ENCODE results near the gene YARS1.
A peak's percentile ranks its signal among the peaks of the same experiment; 100 is the strongest.

The YARS1 gene

GRCh38 chr1:32767641-32768040 is 49.5 kb downstream of the YARS1 start:
- no peak overlapping the region for H3K27ac ChIP-seq (ENCODE audit: low read depth, low read length)
- no peak overlapping the region for H3K56ac ChIP-seq (ENCODE audit: low read length)
- no peak overlapping the region for H3K18ac ChIP-seq (ENCODE audit: low read length)
- peaks cover 18% of the 10 kb centered on the region for H3K4me1 ChIP-seq (ENCODE audit: control insufficient read depth, low read depth, low read length)
- no peak overlapping the region for H3K4me2 ChIP-seq (ENCODE audit: low read length)
- WGBS (ENCODE audit: extremely low coverage, insufficient coverage, low lambda C conversion rate) = no CpG with 5 or more reads among the region's 5 CpGs
- peaks cover 2% of the 10 kb centered on the region for H3K36me3 ChIP-seq (ENCODE audit: control insufficient read depth, insufficient read depth, low read length)
- peaks cover 19% of the 10 kb centered on the region for H3K79me2 ChIP-seq (ENCODE audit: control insufficient read depth, insufficient read depth, low read length)
- H3K23ac ChIP-seq (ENCODE audit: low read length) = no peak overlapping the region
- H3K4me3 ChIP-seq (ENCODE audit: low read length) = no peak overlapping the region
- H4K5ac ChIP-seq (ENCODE audit: low read length) = no peak overlapping the region
- peaks cover 10% of the 10 kb centered on the region for H3K79me1 ChIP-seq (ENCODE audit: low read length)
- H2BK15ac ChIP-seq (replicated peaks; ENCODE audit: low read depth) = no peak overlapping the region
- no peak for DNase-seq
- H2AK5ac ChIP-seq (ENCODE audit: low read length) = no peak overlapping the region
- no peak overlapping the region for H2BK120ac ChIP-seq (ENCODE audit: low read depth, low read length)
- H3K9ac ChIP-seq (ENCODE audit: low read length) = no peak overlapping the region
- no peaks in the 10 kb centered on the region for H3K27me3 ChIP-seq (ENCODE audit: insufficient read depth, low read length, poor library complexity)
- H3K4ac ChIP-seq (ENCODE audit: low read depth, low read length) = no peak overlapping the region
- no peak overlapping the region for H4K8ac ChIP-seq (ENCODE audit: low read depth, low read length)
- no peak overlapping the region for H2BK5ac ChIP-seq (ENCODE audit: low read length)

GRCh38 chr1:32767156-32767555 is 50.0 kb downstream of the YARS1 start:
- no peak overlapping the region for H3K4ac ChIP-seq (ENCODE audit: low read depth, low read length)
- no peak overlapping the region for H3K27ac ChIP-seq (ENCODE audit: low read depth, low read length)
- no peaks in the 10 kb centered on the region for H3K27me3 ChIP-seq (ENCODE audit: insufficient read depth, low read length, poor library complexity)
- H3K23ac ChIP-seq (ENCODE audit: low read length) = no peak overlapping the region
- peak overlapping the region; percentile 19 for H3K56ac ChIP-seq (ENCODE audit: low read length)
- peaks cover 20% of the 10 kb centered on the region for H3K79me2 ChIP-seq (ENCODE audit: control insufficient read depth, insufficient read depth, low read length)
- H3K36me3 ChIP-seq (ENCODE audit: control insufficient read depth, insufficient read depth, low read length) = peaks cover 2% of the 10 kb centered on the region
- no peak for DNase-seq
- H3K18ac ChIP-seq (ENCODE audit: low read length) = no peak overlapping the region
- H3K4me2 ChIP-seq (ENCODE audit: low read length) = no peak overlapping the region
- H3K9ac ChIP-seq (ENCODE audit: low read length) = peak overlapping the region; percentile 20
- no peak overlapping the region for H2BK5ac ChIP-seq (ENCODE audit: low read length)
- H2BK15ac ChIP-seq (replicated peaks; ENCODE audit: low read depth) = no peak overlapping the region
- H3K79me1 ChIP-seq (ENCODE audit: low read length) = peaks cover 10% of the 10 kb centered on the region
- no peak overlapping the region for H3K4me3 ChIP-seq (ENCODE audit: low read length)
- H4K5ac ChIP-seq (ENCODE audit: low read length) = no peak overlapping the region
- H3K4me1 ChIP-seq (ENCODE audit: control insufficient read depth, low read depth, low read length) = peaks cover 18% of the 10 kb centered on the region
- no peak overlapping the region for H2AK5ac ChIP-seq (ENCODE audit: low read length)
- no CpG with 5 or more reads among the region's 8 CpGs for WGBS (ENCODE audit: extremely low coverage, insufficient coverage, low lambda C conversion rate)
- no peak overlapping the region for H4K8ac ChIP-seq (ENCODE audit: low read depth, low read length)
- H2BK120ac ChIP-seq (ENCODE audit: low read depth, low read length) = no peak overlapping the region

GRCh38 chr1:32766328-32766972 is 50.7 kb downstream of the YARS1 start:
- peak overlapping the region; percentile 55 for H3K4me2 ChIP-seq (ENCODE audit: low read length)
- no peak for DNase-seq
- peaks cover 18% of the 10 kb centered on the region for H3K4me1 ChIP-seq (ENCODE audit: control insufficient read depth, low read depth, low read length)
- peak overlapping the region; percentile 10 for H3K27ac ChIP-seq (ENCODE audit: low read depth, low read length)
- peaks cover 27% of the 10 kb centered on the region for H3K79me2 ChIP-seq (ENCODE audit: control insufficient read depth, insufficient read depth, low read length)
- H3K79me1 ChIP-seq (ENCODE audit: low read length) = peaks cover 10% of the 10 kb centered on the region
- no peaks in the 10 kb centered on the region for H3K27me3 ChIP-seq (ENCODE audit: insufficient read depth, low read length, poor library complexity)
- peak overlapping the region; percentile 81 for H3K56ac ChIP-seq (ENCODE audit: low read length)
- H2BK15ac ChIP-seq (replicated peaks; ENCODE audit: low read depth) = no peak overlapping the region
- H2BK120ac ChIP-seq (ENCODE audit: low read depth, low read length) = no peak overlapping the region
- no peak overlapping the region for H2AK5ac ChIP-seq (ENCODE audit: low read length)
- no peak overlapping the region for H3K4me3 ChIP-seq (ENCODE audit: low read length)
- H3K4ac ChIP-seq (ENCODE audit: low read depth, low read length) = peak overlapping the region; percentile 92
- peak overlapping the region; percentile 31 for H3K18ac ChIP-seq (ENCODE audit: low read length)
- H3K23ac ChIP-seq (ENCODE audit: low read length) = no peak overlapping the region
- H4K5ac ChIP-seq (ENCODE audit: low read length) = no peak overlapping the region
- H2BK5ac ChIP-seq (ENCODE audit: low read length) = no peak overlapping the region
- no peak overlapping the region for H4K8ac ChIP-seq (ENCODE audit: low read depth, low read length)
- peak overlapping the region; percentile 64 for H3K9ac ChIP-seq (ENCODE audit: low read length)
- peaks cover 2% of the 10 kb centered on the region for H3K36me3 ChIP-seq (ENCODE audit: control insufficient read depth, insufficient read depth, low read length)
- no CpG with 5 or more reads among the region's 7 CpGs for WGBS (ENCODE audit: extremely low coverage, insufficient coverage, low lambda C conversion rate)

GRCh38 chr1:32765570-32766327 is 51.4 kb downstream of the YARS1 start:
- peaks cover 13% of the 10 kb centered on the region for H3K79me1 ChIP-seq (ENCODE audit: low read length)
- H3K9ac ChIP-seq (ENCODE audit: low read length) = peak overlapping the region; percentile 64
- H3K4me1 ChIP-seq (ENCODE audit: control insufficient read depth, low read depth, low read length) = peaks cover 24% of the 10 kb centered on the region
- no peak overlapping the region for H3K4me3 ChIP-seq (ENCODE audit: low read length)
- H3K36me3 ChIP-seq (ENCODE audit: control insufficient read depth, insufficient read depth, low read length) = peaks cover 2% of the 10 kb centered on the region
- peak overlapping the region; percentile 67 for H2AK5ac ChIP-seq (ENCODE audit: low read length)
- H2BK15ac ChIP-seq (replicated peaks; ENCODE audit: low read depth) = no peak overlapping the region
- peaks cover 33% of the 10 kb centered on the region for H3K79me2 ChIP-seq (ENCODE audit: control insufficient read depth, insufficient read depth, low read length)
- no peak overlapping the region for H4K5ac ChIP-seq (ENCODE audit: low read length)
- no peak overlapping the region for H2BK5ac ChIP-seq (ENCODE audit: low read length)
- H2BK120ac ChIP-seq (ENCODE audit: low read depth, low read length) = no peak overlapping the region
- H4K8ac ChIP-seq (ENCODE audit: low read depth, low read length) = no peak overlapping the region
- WGBS (ENCODE audit: extremely low coverage, insufficient coverage, low lambda C conversion rate) = no CpG with 5 or more reads among the region's 27 CpGs
- H3K27me3 ChIP-seq (ENCODE audit: insufficient read depth, low read length, poor library complexity) = no peaks in the 10 kb centered on the region
- peak overlapping the region; percentile 81 for H3K56ac ChIP-seq (ENCODE audit: low read length)
- H3K4me2 ChIP-seq (ENCODE audit: low read length) = peak overlapping the region; percentile 55
- peak; percentile 62 for DNase-seq
- peak overlapping the region; percentile 31 for H3K18ac ChIP-seq (ENCODE audit: low read length)
- peak overlapping the region; percentile 92 for H3K4ac ChIP-seq (ENCODE audit: low read depth, low read length)
- peak overlapping the region; percentile 10 for H3K27ac ChIP-seq (ENCODE audit: low read depth, low read length)
- no peak overlapping the region for H3K23ac ChIP-seq (ENCODE audit: low read length)

- whole genome bisulfite sequencing (ENCODE audit: extremely low coverage, insufficient coverage, low lambda C conversion rate) = no CpG with 5 or more reads among the region's 7 CpGs
- Histone ChIP-seq H2BK120ac (ENCODE audit: low read depth, low read length) (no peak overlapping the region), H3K79me2 (ENCODE audit: control insufficient read depth, insufficient read depth, low read length) (peaks cover 35% of the 10 kb centered on the region), H3K4me1 (ENCODE audit: control insufficient read depth, low read depth, low read length) (peaks cover 25% of the 10 kb centered on the region), H2AK5ac (ENCODE audit: low read length) (no peak overlapping the region), H3K18ac (ENCODE audit: low read length) (peak overlapping the region; percentile 31), H3K4me3 (ENCODE audit: low read length) (no peak overlapping the region), H3K4ac (ENCODE audit: low read depth, low read length) (no peak overlapping the region), H4K8ac (ENCODE audit: low read depth, low read length) (no peak overlapping the region), H2BK5ac (ENCODE audit: low read length) (no peak overlapping the region), H3K4me2 (ENCODE audit: low read length) (peak overlapping the region; percentile 55), H3K27me3 (ENCODE audit: insufficient read depth, low read length, poor library complexity) (no peaks in the 10 kb centered on the region), H3K36me3 (ENCODE audit: control insufficient read depth, insufficient read depth, low read length) (peaks cover 2% of the 10 kb centered on the region), H3K9ac (ENCODE audit: low read length) (peak overlapping the region; percentile 9), H3K79me1 (ENCODE audit: low read length) (peaks cover 13% of the 10 kb centered on the region), H3K23ac (ENCODE audit: low read length) (no peak overlapping the region), H3K56ac (ENCODE audit: low read length) (peak overlapping the region; percentile 44), H4K5ac (ENCODE audit: low read length) (no peak overlapping the region), H3K27ac (ENCODE audit: low read depth, low read length) (no peak overlapping the region), H2BK15ac (replicated peaks; ENCODE audit: low read depth) (no peak overlapping the region)
- DNase-seq = peak; percentile 66
These were observed 52.2 kb downstream of the YARS1 start for GRCh38 chr1:32764826-32765569.

Data from mesendoderm (in vitro differentiated cells).